HL-60/S4 treated with phorbol 12-myristate 13-acetate at 8.2 ng/mL for 4 days and 3 days (cell line): ENCODE results near the gene BDKRB1.

Experiments
- in situ Hi-C: fragments of 300-500 bp; cut with MboI; formaldehyde crosslinking; loops from 2 replicates; pipeline ENCODE4 v1.15.0; 2022; ENCODE audit warnings: low sequenced_read_pairs

BDKRB1 gene

DNA sequence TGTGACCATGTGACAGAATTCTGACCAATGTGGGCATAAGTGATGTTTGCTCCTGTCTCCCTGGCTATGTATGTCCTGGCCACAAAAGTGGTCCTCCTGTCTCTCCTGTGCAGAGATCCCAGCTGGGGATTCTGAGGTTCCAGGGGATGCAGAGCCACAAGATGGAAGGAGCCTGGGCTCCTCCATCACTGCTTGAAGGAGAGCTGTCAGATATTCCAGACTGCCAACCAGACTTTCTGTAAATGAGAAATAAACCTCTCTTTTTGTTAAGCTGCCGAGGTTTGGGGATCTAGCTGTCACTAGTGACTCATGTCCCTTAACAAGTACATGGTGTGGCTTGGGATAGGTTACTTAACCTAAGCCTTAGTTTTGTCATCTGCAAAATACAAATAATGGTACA lies 21.9 kb downstream of the BDKRB1 start:
- in situ Hi-C loops, result no loop called here

DNA sequence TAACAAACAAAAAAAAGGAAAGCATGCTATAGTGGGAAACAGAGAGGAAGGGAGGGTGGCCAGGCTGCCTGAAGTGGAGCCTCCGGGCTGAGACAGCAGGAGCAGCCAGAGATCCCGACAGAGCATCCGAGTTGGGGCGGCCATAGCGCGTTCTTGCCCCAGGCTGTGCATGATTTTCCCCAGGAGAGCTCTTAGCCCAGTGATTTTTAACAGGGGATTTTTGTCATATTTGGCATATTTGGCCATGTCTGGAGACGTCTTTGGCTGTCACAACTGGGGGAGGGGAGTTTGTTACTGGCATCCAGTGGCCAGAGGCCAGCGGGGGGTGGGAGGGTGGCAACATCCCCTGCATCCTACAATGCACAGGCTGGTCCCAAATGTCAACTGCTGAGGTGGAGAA lies 23.6 kb downstream of the BDKRB1 start:
- in situ Hi-C loops, result no loop called here

DNA sequence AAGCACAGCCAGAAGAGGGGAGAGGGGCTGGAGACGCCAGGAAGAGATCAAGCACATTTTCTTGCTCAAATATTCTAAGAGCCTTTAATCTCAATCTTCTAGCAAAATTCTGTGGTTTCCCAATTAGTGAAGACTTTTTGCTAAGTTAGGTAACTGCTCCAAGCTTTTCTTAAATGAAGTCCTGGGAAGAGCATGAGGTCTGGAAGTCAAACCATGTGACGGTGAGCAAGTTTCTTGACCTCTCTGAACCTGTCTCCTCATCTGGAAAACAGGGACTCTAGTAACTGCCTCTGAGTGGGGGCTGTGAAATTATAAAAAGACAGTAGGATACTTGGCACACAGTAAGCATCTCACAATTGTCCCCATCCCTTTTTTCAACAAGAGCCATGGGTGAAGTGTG lies 24.1 kb downstream of the BDKRB1 start:
- in situ Hi-C loops, result no loop called here

DNA sequence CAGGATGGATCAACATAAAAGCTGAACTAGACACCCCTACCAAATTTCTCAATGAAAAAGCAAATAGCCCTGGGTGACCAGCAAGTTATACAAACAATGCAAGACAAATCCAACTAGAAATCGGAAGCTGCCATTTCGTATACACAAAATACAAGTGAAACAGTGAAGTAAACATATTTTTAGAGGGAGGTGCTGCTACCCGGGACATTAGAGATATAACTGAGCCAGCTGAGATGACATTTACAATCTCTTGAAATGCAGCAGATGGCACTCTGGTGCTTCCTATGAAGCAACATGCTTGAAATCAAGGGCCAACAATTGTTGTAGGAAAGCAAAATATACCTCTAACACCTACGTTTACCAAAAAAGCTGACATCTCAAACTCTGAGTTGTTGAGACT lies 25.5 kb downstream of the BDKRB1 start:
- in situ Hi-C loops, result no loop called here

DNA sequence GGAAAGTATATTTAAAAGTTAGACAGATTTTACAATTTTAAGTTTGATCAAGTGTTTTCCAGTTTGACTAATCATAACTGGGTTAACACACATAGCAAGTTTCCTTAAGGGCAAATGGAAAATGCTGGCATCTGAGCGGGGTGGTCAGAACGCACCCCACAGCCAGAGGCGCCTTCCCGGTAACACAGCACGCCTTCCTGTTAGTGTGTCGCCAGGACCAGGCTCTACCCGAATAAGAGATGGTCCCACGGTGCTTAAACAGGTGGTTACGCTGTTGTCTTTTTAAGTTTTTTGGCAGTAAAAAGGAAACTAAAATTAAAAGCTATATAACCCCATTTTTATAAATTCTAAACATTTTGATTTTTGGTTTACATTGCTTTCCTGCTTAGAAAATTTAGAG lies 28.0 kb downstream of the BDKRB1 start:
- in situ Hi-C loops, result no loop called here

DNA sequence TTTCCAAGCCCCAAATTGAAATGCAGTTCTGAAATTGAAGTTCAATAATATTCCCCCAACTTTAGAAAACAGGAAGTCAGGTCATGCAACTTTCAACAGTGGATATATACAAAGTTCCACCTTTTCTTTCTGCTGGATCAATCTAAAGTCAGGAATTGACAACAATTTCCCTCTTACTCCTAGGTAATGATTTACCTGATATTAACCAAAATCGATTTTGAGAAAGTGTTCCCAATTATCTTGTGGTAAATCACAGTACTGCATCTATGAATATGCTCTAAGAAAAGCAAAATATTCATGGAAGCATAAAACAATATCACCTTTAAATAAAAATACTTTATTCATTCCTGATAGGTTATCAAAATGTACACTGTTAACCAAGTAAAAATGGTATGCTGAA lies 28.4 kb downstream of the BDKRB1 start:
- in situ Hi-C loops, result no loop called here

DNA sequence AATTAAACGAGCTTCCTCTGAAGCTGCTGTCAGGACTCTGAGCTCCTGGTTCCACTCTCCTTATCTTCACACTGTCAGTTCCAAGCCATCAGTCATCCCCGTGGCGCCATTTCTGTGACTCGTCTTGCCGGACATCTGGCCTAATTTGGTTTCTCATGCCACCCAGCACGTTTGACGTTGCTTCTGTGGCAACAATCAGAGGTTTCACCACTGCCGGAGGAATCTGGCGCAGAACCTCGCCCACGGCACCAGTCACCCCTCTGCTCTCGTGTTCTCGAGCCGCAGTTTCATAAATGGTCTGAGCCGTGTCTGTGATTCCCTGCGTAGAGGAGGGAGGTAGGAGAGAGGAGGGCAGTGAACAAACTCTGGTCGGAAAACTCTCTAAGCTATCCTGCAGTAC lies 29.7 kb downstream of the BDKRB1 start:
- in situ Hi-C loops, result no loop called here

DNA sequence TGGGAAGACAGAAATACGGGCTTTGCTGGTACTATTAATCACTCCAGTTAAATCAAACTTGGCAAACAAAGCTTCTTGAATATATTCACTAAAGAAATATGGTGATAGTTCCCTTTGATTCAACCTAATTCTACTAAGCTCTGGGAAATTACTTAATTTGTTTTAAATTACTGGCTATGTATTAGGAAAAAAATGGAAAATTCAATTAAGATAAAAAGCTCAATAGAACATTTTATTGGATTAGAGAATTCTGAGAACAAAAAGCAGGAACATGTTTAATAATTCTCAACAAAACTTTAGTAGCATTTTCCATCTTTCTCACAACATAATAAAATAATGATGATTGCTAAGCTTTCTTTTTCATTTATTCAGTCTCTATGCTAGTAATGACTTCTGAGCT lies 30.2 kb downstream of the BDKRB1 start:
- in situ Hi-C loops, result no loop called here

DNA sequence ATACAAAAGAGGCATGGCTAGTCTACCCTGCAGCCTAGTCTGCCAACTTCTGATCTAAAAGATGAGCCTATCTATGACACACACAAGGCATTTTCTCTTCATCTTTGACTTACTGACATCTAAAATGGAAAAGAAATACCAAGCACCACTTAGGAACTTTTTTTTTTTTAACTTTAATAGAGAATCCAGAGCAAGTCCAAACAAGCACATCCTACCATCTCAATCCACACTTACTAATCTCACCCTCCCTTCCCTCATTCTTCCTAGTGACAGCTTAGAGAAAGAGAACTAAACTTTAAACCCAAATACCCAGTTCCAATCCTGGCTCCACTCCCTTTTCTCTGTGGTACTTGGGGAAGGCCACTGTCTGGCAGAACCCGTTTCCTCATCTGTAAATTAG lies 31.8 kb downstream of the BDKRB1 start:
- in situ Hi-C loops, result no loop called here

DNA sequence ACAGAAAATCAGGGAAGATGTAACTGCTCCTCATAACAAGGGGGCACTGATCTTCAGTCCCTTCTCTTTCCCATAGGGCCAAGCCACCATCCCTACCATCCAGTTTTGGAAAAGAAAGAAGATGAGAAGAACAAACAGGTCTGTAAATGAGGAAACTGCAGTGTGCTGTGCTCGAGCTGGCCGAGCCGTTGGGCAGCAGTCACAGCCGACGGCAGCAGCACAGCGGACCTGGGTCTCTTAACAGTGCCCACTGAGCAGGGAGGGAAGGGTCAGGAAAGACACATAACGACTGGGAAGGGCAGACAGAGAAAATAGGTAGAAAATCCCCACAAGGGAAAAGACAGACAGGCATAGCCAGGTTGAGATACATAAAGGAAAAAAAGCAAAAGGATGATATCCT lies 38.2 kb downstream of the BDKRB1 start:
- in situ Hi-C loops, result no loop called here

DNA sequence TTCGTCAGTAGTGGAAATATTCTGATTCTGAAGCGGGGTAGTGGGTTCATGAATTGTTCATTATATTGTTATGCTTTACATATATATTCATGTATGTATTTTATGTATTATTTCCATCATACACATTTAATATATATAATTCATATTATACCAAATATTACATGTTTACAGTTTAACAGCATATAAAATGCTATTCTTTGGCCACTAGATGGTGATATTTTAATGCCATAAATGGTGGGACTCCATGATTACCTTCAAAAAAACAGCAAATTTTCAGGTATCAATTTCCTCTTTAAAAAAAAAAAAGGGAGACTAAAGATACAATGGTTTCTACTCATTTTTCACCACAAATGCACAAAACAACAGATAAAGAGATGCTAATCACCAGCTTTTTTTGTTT lies 41.0 kb downstream of the BDKRB1 start:
- in situ Hi-C loops, result no loop called here

DNA sequence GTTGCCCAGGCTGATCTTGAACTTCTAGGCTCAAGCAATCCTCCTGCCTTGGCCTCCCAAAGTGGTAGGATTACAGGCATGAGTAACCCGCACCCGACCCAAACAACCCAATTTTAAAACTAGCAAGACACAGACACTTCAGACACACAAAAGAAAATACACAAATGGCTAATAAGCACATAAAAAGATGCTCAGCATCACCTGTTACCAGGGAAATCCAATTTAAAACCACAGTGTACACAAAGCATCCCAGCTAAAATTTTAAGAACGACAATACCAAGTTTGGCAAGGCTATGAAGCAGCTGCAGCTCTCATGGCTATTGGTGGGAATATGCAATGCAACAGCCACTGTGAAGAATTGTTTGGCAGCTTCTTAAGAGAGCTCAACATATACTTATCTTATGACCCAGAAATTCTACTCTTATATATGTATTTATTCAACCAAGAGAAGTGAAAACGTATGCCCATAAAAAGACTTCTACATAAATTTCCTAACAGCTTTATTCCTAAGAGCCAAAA lies 42.0 kb downstream of the BDKRB1 start:
- in situ Hi-C loops, result no loop called here

DNA sequence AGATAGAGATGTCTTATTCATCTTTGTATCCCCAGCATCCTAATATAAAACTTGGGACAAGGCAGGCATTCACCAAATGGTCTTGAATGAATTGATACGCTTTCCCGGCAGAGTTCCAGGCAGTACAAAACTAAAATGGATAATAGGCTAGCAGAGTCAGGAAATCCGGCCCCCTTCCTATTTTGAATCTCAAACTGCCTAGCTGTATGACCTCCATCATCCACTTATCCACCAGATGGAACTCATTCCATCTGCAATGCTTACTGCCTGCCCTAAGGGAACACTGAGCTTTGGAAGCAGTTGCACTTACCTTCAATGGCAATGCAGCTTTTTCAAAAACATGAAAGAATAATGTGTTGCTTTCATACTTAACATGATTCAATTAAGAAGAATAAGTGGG lies 43.4 kb downstream of the BDKRB1 start:
- in situ Hi-C loops, result no loop called here

DNA sequence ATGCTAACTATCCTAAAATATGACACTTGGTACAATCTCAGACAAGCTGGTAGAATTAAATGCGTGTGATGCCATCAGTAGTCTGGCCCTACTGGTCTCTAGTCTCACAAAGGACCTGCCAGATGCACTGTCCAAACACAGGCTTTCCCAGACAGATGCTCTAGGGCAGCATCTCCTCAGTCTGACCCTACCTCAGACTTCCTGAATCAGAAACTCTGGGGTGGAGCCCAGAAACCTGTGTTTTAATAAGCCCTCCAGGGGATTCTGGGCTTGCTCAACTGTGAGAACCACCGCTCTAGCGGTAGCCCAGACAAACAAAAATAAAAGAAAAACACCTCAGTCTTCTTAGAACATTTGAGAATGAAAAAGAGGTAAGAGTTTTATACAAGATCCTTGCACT lies 48.0 kb downstream of the BDKRB1 start:
- in situ Hi-C loops, result no loop called here

DNA sequence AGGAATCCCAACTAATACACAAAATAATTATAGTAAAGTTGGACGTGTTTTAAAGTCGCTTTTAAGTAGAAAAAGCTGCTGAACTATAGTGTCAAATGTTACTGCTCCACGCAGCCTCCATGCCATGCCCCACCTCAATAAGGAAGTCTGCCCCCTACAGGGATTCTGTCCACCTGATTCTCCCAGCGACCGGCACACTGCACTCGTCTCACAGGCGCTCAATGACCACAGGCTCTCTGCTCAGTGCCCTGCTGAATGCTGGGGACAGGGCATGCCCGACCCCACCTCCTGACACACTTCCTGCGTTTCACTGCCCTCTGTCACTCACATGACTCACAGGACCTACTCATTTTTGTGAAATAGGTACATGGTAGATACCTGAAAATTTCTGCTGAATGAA lies 48.9 kb downstream of the BDKRB1 start:
- in situ Hi-C loops, result no loop called here

DNA sequence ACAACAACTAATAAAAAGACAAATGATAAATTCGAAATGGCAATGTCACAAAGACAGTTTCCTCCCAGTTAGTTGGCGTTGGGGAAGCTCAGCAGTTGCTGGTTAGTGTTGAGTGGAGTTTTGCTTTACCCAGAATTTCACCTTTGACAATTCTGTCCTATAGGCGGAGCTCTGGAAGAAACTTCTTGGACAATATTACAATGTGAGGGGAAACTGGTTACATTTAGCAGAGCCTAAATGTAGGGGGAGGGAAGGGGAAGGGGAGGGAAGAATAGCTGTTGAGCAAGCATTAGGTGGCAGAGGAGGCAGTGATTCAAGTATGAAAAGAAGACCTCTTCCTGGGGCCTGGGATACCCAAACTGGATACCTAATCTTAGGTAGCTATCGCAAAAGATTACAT lies 51.4 kb downstream of the BDKRB1 start:
- in situ Hi-C loops, result no loop called here

DNA sequence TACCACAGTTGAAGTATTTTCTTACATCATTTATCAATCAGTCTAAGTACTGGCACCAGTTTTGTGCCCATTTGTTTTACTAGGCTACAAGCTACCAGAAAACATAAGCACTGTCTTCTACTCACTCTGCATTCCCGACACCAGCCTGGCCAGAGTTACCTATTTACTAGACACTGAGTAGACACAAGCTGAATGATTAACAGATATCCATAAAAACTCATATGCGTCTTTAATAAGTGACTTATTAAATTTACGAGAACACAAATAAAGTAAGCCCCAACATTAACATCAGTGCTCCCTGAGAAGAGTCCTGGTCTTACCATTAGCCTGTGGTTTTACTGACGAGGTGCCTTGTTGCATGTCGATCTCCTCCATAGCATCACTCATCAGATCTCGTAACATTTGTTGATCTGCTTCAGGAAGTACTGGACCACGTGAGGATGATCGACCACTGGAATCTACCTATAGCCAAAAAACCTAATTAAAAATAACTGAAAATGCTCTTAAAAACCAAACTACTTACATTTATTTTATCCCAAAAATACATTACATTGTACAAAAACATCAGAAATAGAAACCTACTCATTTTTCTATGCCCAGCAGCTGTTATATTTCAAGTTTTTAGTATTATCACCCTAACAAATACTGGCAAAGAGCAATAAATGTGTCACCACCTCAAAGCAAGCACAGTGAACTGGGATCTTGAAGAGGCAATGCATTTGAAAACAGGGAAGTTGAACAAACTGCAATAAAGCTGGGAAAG lies 53.3 kb downstream of the BDKRB1 start:
- in situ Hi-C loops, result no loop called here

DNA sequence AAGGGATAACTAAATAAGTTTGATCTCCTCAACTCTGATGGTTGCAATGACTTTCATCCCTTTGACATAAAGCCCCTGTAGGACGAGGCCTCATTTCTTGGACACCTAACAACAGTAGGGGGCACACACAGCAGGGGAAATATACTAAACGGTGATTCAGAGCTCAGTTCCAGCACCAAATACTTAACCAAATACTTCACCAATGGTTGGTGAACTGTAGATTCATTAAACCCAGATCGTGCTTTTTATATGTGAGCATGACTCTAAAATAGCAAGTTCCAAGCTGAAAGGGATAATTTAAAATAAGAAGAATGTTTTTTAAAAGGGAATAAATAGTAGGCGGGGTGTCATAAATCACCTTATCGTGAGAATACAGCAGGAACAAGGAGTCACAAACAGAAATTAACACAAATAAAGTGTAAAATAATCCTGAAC lies 53.9 kb downstream of the BDKRB1 start:
- in situ Hi-C loops, result no loop called here

DNA sequence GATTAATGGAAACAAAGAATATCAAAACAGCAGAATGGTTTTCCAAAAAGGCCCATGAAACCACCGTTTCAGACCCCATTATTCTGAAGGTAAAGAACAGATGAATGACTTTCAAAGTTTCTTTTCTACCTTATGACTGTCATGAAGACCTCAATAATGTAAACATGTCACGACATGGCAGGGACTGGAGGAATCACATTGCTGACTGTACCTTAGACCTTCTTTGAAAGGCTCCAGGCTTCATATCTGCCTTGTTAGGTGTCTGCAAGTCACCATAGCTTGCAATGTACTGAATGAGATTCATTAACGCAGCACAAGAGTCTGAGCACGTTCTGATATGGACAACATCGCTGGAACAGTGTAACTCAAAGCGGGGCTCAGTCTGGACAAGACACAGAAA lies 54.9 kb downstream of the BDKRB1 start:
- in situ Hi-C loops, result no loop called here
